Adrenal gland (tissue), 12 donors: Measurements from ENCODE around the gene FIGNL2. TPM values are rescaled to one million over a fixed set of nuclear protein-coding genes. Genes with fewer than 3 reads are reported as not detected.

Source experiments
- DNase-seq, 7 donors: peaks; one replicate each; pipeline ENCODE4 v3.0.0-alpha.2; 2019 to 2020
- H3K27ac ChIP-seq, 5 donors: fragments of 200-600 bp; sonication (generic) in 4 of 5; 1 replicate in 3 of 5; 2 replicates in 2 of 5; pipeline versions ENCODE4 v1.5.1 to v1.8.0; 2016 to 2020; ENCODE audit warnings: mild to moderate bottlenecking in 1 of 5
- H3K27me3 ChIP-seq: fragments of 200-600 bp; 2 replicates; pipeline ENCODE4 v1.8.0; 2021
- H3K36me3 ChIP-seq, 2 donors: fragments of 200-600 bp; replicated peaks in 1 of 2; 1 replicate in 1 of 2; 2 replicates in 1 of 2; pipeline versions ENCODE4 v1.5.1 to v1.8.0; 2018 to 2022
- H3K4me1 ChIP-seq, 2 donors: fragments of 200-600 bp; replicated peaks in 1 of 2; 1 replicate in 1 of 2; 2 replicates in 1 of 2; pipeline versions ENCODE4 v1.5.1 to v1.8.0; 2018 to 2021
- H3K4me3 ChIP-seq, 4 donors: fragments of 200-600 bp; sonication (generic) in 3 of 4; one replicate each; pipeline ENCODE4 v1.5.1; 2016 to 2018
- H3K9me3 ChIP-seq, 3 donors: fragments of 200-600 bp; sonication (generic) in 1 of 3; replicated peaks in 1 of 3; 1 replicate in 2 of 3; 2 replicates in 1 of 3; pipeline versions ENCODE4 v1.5.1 to v1.8.0; 2016 to 2021
- CTCF ChIP-seq, 6 experiments: fragments of 450-650 bp in 4 of 6; fragments of 200-600 bp in 2 of 6; sonication (generic) in 1 of 6; IDR thresholded peaks; 1 replicate in 5 of 6; 2 replicates in 1 of 6; pipeline versions ENCODE4 v1.5.1 to v1.8.0; 2016 to 2021; ENCODE audit warnings: antibody characterized with exemption in 6 of 6, mild to moderate bottlenecking in 2 of 6, moderate library complexity in 1 of 6
- POLR2A ChIP-seq, 2 donors: fragments of 450-650 bp; IDR thresholded peaks; one replicate each; pipeline ENCODE4 v1.6.1; 2017; ENCODE audit warnings: antibody characterized with exemption in 2 of 2, mild to moderate bottlenecking in 2 of 2, moderate library complexity in 1 of 2
- WGBS, 4 donors: extraction: QIAGEN DNeasy Blood & Tissue Kit in 2 of 4; methylation state at CpG; one replicate each; pipeline versions ENCODE4 v1.1.5 to v1.1.7; 2013 to 2017; 5-methylcytosine and 5-hydroxymethylcytosine counted together
- intact Hi-C, 2 donors: fragments of 100-400 bp; cut with DNase I; formaldehyde crosslinking; loops; one replicate each; pipeline versions ENCODE4 v1.14.1 to v1.15.0; 2022 to 2023
- polyA plus RNA-seq, 3 donors: library from polyadenylated mRNA; stranded (reverse); fragments of 200-250 nt in 2 of 3; fragments of 350-450 nt in 1 of 3; fragmentation: Illumina TruSeq in 1 of 3; extraction: RNeasy Lipid Tissue Mini Kit (QIAGEN cat#74804) in 1 of 3; gene quantifications; one replicate each; pipeline ENCODE4 v1.2.3, GENCODE V29; 2013 to 2014
- total RNA-seq, 9 donors: library from RNA; depleted of rRNA in 4 of 9; stranded (reverse); fragments of >200 nt in 4 of 9; fragments of 120-200 nt in 1 of 9; fragmentation: NEBNext Ultra II Directional in 1 of 9; extraction: Animal tissue kit (Norgen Biotek cat#: 25700) in 1 of 9; gene quantifications; one replicate each; pipeline versions ENCODE4 v1.1.0 to v1.2.4, GENCODE V29; 2013 to 2023
- donor health status: healthy with polysubstance abuse.
- donor health status: Bipolar disorder and iron deficiency.
- donor health status: DM: yes; HTN: yes; CAD: no.
- donor health status: DM: no; HTN: no; CAD: no.
- donor health status: DM: no; HTN: no; CAD: no.
- donor health status: DM: yes; HTN: yes; CAD: no.

The FIGNL2 gene
- total and polyA plus RNA-seq, 12 donors: 0.04 to 0.32 (median 0.25) TPM; not detected in 1

GRCh38 chr12:51883998-51884675, 35.6 kb upstream of the FIGNL2 start:
- DNase-seq: no peak
- no peak overlapping the region for H3K27ac ChIP-seq
- H3K27me3 ChIP-seq: no peaks in the 10 kb centered on the region
- 80 to 85% (median 83%) methylated on average over 4 of the region's 4 CpGs for WGBS, 4 donors
- intact Hi-C loops: no loop called here
- H3K36me3 ChIP-seq: no peaks in the 10 kb centered on the region
- peaks cover 0 to 10% of the 10 kb centered on the region in 2 donors for H3K4me1 ChIP-seq
- TF ChIP-seq POLR2A (IDR thresholded peaks at IDR 0.05) (no peak), CTCF (IDR thresholded peaks at IDR 0.05) (no peak)
- H3K4me3 ChIP-seq: no peak overlapping the region
- no peaks in the 10 kb centered on the region for H3K9me3 ChIP-seq

GRCh38 chr12:51883295-51883694, 34.8 kb upstream of the FIGNL2 start:
- Histone ChIP-seq H3K27ac (no peak overlapping the region), H3K4me1 (peaks cover 0 to 10% of the 10 kb centered on the region in 2 donors), H3K4me3 (no peak overlapping the region), H3K27me3 (no peaks in the 10 kb centered on the region), H3K36me3 (no peaks in the 10 kb centered on the region), H3K9me3 (no peaks in the 10 kb centered on the region)
- 67 to 94% (median 70%) methylated on average over 1 of the region's 1 CpG for WGBS, 4 donors
- DNase-seq: no peak
- intact Hi-C loops: no loop called here
- TF ChIP-seq CTCF (IDR thresholded peaks at IDR 0.05) (no peak), POLR2A (IDR thresholded peaks at IDR 0.05) (no peak)

- WGBS, 4 donors: 76 to 80% (median 79%) methylated on average over 3 of the region's 3 CpGs
- Histone ChIP-seq H3K9me3 (no peaks in the 10 kb centered on the region), H3K4me3 (no peak overlapping the region), H3K36me3 (no peaks in the 10 kb centered on the region), H3K27ac (no peak overlapping the region), H3K27me3 (no peaks in the 10 kb centered on the region), H3K4me1 (no peaks in the 10 kb centered on the region)
- TF ChIP-seq POLR2A (IDR thresholded peaks at IDR 0.05) (no peak), CTCF (IDR thresholded peaks at IDR 0.05) (no peak)
- DNase-seq: no peak
- intact Hi-C loops: no loop called here
Observed at GRCh38 chr12:51879102-51879501, 30.6 kb upstream of the FIGNL2 start.

GRCh38 chr12:51874486-51874885, 26.0 kb upstream of the FIGNL2 start:
- no peaks in the 10 kb centered on the region for H3K9me3 ChIP-seq
- no peak for DNase-seq

More at GRCh38 chr12:51874486-51874885, 26.0 kb upstream of the FIGNL2 start:
- Histone ChIP-seq H3K4me3 (no peak overlapping the region), H3K27me3 (no peaks in the 10 kb centered on the region), H3K36me3 (no peaks in the 10 kb centered on the region), H3K4me1 (peaks cover 0 to 1% of the 10 kb centered on the region in 2 donors), H3K27ac (no peak overlapping the region)
- 80 to 92% (median 86%) methylated on average over 4 of the region's 4 CpGs for WGBS, 4 donors
- TF ChIP-seq POLR2A (IDR thresholded peaks at IDR 0.05): no peak
- no peak for TF ChIP-seq CTCF (IDR thresholded peaks at IDR 0.05)
- intact Hi-C loops: loop anchor here in 1 of 2 donors (5.0 kb wide), 1 partner anchor 447 kb away; no protein-coding TSS in a partner anchor
